ENCODE data around the gene CAPZB.
"Not testable (repeated sequence)": the region's sequence is repeated elsewhere in the genome, so short reads cannot be mapped to it uniquely, and the experiment has no call there.

Gene CAPZB

GRCh38 chr1:19485362-19486187, at the start of gene CAPZB:
Gene CAPZB (minus strand): TSS chr1:19485539. CDS start chr1:19485438, 101 bp downstream.
- DNase-seq = peak; percentile 91

GRCh38 chr1:19534281-19534680, 48.9 kb upstream of the CAPZB start:
- no peak for DNase-seq

GRCh38 chr1:19533626-19534025, 48.3 kb upstream of the CAPZB start:
- no peak for DNase-seq

GRCh38 chr1:19532519-19532918, 47.2 kb upstream of the CAPZB start:
- DNase-seq = no peak

GRCh38 chr1:19529664-19530063, 44.3 kb upstream of the CAPZB start:
- no peak for DNase-seq

- DNase-seq = no peak
These were observed 43.1 kb upstream of the CAPZB start for GRCh38 chr1:19528438-19528837.

- no peak for DNase-seq
These were observed 40.5 kb upstream of the CAPZB start for GRCh38 chr1:19525607-19526545.

GRCh38 chr1:19524791-19525190, 39.5 kb upstream of the CAPZB start:
- DNase-seq = no peak

- DNase-seq = not testable (repeated sequence)
These were observed 37.2 kb upstream of the CAPZB start for GRCh38 chr1:19522570-19522969.

- DNase-seq = no peak
These were observed 36.1 kb upstream of the CAPZB start for GRCh38 chr1:19521411-19521810.

GRCh38 chr1:19517017-19517416, 31.7 kb upstream of the CAPZB start:
- DNase-seq = no peak

GRCh38 chr1:19515201-19515600, 29.9 kb upstream of the CAPZB start:
- DNase-seq = no peak

GRCh38 chr1:19514391-19514831, 29.1 kb upstream of the CAPZB start:
- no peak for DNase-seq

- no peak for DNase-seq
These were observed 27.2 kb upstream of the CAPZB start for GRCh38 chr1:19512545-19512944.

- DNase-seq = no peak
These were observed 25.8 kb upstream of the CAPZB start for GRCh38 chr1:19511116-19511515.

GRCh38 chr1:19509647-19510046, 24.3 kb upstream of the CAPZB start:
- not testable (repeated sequence) for DNase-seq

GRCh38 chr1:19507516-19507915, 22.2 kb upstream of the CAPZB start:
- DNase-seq = no peak

GRCh38 chr1:19505693-19506457, 20.5 kb upstream of the CAPZB start:
- DNase-seq = no peak

GRCh38 chr1:19504796-19505692, 19.7 kb upstream of the CAPZB start:
- no peak for DNase-seq

GRCh38 chr1:19502284-19502683, 16.9 kb upstream of the CAPZB start:
- DNase-seq = not testable (repeated sequence)

GRCh38 chr1:19499887-19500286, 14.5 kb upstream of the CAPZB start:
- not testable (repeated sequence) for DNase-seq

- not testable (repeated sequence) for DNase-seq
These were observed 12.1 kb upstream of the CAPZB start for GRCh38 chr1:19497443-19497842.
